Esophagus mucosa (tissue), 1 donor: ENCODE results near the gene KCNJ6. TPM values are rescaled to one million over a fixed set of nuclear protein-coding genes. Genes with fewer than 3 reads are reported as not detected.
"Not testable (repeated sequence)": the region's sequence is repeated elsewhere in the genome, so short reads cannot be mapped to it uniquely, and the experiment has no call there.

Experiments used
- ATAC-seq: fragments of 200-7000 bp; cut with Tn5 transposase; one replicate; pipeline ENCODE4 v1.9.1; 2020
- total RNA-seq: library from RNA; stranded (reverse); gene quantifications from one replicate; pipeline ENCODE4 v1.2.4, GENCODE V29; 2023
- donor health status: DM: yes; HTN: yes; CAD: no.

The KCNJ6 gene
- total RNA-seq, 1 donor from 2014 or later: not detected

- no peak for ATAC-seq
These were observed 242.3 kb downstream of the KCNJ6 start for GRCh38 chr21:37673801-37674575.

DNA sequence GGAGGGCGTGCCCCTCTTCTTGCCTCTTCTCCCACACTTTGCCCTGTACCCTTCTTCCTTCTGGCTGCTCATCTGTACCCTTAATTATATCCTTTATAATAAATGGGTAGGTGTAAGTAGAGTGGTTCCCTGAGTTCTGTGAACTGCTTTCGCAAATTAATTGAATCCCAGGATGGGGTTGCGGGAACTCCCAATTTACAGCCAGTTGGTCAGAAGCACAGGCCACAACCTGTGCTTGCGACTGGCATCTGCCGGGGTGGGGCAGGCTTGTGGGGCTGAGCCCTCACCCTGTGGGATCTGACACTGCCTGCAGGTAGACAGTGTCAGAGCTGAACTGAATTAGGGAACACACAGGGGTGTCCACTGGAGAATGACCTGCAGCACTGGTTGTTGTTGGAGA is 244.9 kb downstream of the KCNJ6 start:
- no peak for ATAC-seq

DNA sequence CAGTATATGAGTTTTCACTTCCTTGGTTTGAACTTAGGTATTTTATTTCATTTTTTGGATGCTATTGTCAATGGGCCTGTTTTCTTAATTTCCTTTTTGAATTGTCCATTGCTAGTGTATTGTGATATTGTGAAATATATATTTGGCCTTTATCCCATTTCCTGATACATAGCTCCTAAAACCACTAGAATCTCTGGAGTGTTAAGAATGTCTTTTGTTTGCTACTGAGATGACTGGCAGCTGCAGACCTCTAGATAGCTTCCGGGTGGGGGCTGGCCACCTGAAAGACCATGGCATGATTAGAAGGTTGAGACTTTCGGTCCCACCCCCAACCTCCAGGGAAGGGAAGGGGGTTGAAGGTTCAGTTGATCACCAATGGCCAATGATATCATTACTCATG is 245.4 kb downstream of the KCNJ6 start:
- ATAC-seq: no peak

GRCh38 chr21:37669249-37669648 is 247.0 kb downstream of the KCNJ6 start:
- no peak for ATAC-seq

DNA sequence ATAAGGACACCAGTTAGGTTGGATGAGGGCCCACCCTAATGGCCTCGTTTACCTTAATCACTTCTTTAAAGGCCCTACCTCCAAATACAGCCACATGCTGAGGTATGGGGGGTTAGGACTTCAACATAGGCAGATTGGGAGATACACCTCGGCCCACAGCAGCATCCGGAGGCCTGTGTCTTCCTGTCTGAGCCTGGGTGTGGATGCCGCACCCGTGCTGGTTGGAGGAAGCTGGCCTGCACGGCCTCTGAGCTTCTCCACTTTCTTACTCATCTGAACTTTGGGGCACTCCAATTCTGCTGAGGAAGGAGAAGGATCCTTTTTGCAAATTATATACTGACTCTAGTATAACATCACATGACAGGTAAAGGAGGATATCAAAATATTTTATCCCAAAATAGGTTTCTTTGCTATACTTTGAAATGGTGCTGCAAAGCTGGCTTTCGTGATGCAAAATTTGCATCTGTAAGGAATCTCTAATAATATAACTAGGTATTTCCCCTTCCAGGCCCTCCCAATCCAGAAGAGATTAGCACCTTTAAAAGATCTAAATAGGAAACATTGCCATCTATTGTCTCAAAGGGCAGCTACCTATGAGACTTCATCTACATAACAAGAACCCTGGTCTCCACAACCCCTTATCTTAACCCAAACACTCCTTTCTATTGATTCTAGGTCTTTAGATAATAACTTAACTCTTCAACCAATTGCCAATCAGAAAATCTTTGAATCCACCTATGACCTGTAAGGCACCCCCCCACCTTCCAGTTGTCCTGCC is 247.6 kb downstream of the KCNJ6 start:
- ATAC-seq: peak; percentile 27

- ATAC-seq: peak; percentile 36
These were observed 248.9 kb downstream of the KCNJ6 start for GRCh38 chr21:37667380-37667779.

GRCh38 chr21:37665230-37666024 is 250.8 kb downstream of the KCNJ6 start:
- peak; percentile 67 for ATAC-seq

- ATAC-seq: not testable (repeated sequence)
These were observed 254.0 kb downstream of the KCNJ6 start for GRCh38 chr21:37662227-37662626.

- no peak for ATAC-seq
These were observed 255.5 kb downstream of the KCNJ6 start for GRCh38 chr21:37660709-37661108.

DNA sequence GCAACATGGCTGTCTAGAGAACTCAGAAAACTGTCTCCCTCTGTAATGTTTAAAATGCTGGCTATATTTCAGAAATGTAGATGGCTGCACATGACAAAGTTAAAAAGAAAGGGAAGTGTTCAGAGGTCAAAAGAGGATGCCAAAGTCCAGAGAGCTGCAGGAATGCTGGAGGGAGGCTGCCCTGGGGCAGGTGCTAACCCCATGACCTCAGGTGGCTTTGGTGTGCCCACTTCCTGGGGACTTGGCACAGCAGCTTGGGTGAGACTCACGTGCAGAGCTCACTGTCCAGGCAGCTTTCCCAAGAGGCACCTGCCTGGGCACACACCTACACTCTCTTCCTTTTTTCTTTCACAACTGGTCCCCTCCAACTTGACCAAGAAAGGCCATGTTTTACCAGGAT is 256.4 kb downstream of the KCNJ6 start:
- no peak for ATAC-seq

- peak; percentile 73 for ATAC-seq
These were observed 257.3 kb downstream of the KCNJ6 start for GRCh38 chr21:37658817-37659458.

GRCh38 chr21:37658121-37658816 is 258.0 kb downstream of the KCNJ6 start:
- ATAC-seq: no peak

DNA sequence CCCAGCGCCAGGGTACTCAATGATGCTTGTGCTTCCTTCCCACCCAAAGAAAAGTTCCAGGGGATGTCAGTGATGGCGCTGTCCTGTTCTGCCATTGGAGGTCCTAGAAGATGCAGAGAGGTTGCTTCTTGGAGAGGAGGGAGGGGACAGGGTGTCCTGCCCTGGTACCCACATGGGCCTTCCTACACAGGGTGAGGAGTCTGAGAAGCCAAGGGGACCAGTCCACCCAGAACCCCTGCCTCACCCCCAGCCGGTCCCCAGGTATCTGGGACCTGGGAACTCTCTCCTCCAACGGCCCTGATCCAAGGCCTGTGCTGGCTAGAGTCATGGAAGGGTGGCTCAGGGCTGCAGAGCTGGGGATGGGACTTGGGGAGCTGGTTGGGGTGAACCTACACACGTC is 259.4 kb downstream of the KCNJ6 start:
- ATAC-seq: peak; percentile 27

GRCh38 chr21:37655611-37656300 is 260.5 kb downstream of the KCNJ6 start:
- no peak for ATAC-seq

DNA sequence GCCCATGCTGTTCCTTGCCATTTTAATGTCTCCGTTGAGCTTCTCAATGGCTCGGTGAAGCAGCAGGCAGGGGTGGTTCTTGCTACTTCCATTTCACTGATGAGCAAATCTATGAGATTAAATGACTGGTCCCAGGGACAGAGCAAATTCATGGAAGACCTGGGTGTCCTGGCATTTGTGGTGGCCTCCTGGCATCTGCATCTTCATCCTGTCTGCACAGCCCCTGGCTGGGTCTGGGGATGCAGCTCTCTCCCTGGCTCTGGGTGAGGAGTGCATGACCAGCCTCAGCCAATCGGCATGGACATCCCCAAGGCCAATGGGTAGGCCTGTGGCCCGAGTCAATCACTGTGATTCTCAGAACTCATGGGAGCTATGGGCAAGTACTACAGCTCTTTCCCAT is 261.7 kb downstream of the KCNJ6 start:
- ATAC-seq: no peak

- no peak for ATAC-seq
These were observed 263.1 kb downstream of the KCNJ6 start for GRCh38 chr21:37653201-37653600.

- peak; percentile 89 for ATAC-seq
These were observed 268.5 kb downstream of the KCNJ6 start for GRCh38 chr21:37647781-37648180.

DNA sequence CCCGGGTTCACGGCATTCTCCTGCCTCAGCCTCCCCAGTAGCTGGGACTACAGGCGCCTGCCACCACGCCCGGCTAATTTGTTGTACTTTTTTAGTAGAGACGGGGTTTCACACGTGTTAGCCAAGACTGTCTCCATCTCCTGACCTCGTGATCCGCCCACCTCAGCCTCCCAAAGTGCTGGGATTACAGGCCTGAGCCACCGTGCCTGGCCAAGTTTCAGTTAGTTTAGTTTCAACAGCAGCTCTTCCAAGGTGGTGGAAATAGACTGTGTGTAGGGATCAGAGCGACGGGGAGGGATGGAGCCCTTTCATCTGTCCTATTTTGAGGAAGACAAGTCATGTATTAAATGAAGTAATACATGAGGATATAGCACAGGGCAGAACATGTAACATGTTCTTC is 269.5 kb downstream of the KCNJ6 start:
- ATAC-seq: not testable (repeated sequence)

- ATAC-seq: no peak
These were observed 270.4 kb downstream of the KCNJ6 start for GRCh38 chr21:37645848-37646247.

DNA sequence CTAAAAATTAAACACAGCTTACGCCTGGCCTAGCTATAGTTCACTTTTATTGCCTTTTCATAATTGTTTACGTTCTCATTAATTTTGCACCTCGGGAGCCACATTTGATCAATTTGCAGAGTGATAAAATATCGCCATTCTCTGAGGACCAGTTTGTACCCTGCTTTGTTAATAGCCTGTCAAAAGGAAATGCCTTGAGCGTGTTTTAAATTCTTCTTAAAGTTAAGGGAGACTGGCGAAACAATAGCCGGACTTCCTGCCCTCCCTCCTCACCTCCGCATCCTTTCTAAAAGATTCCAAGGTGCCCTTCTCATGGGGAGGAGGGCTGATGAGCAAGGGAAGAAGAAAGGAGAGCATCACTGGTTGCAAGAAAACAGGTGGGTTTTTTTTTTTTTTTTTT is 271.6 kb downstream of the KCNJ6 start:
- no peak for ATAC-seq

DNA sequence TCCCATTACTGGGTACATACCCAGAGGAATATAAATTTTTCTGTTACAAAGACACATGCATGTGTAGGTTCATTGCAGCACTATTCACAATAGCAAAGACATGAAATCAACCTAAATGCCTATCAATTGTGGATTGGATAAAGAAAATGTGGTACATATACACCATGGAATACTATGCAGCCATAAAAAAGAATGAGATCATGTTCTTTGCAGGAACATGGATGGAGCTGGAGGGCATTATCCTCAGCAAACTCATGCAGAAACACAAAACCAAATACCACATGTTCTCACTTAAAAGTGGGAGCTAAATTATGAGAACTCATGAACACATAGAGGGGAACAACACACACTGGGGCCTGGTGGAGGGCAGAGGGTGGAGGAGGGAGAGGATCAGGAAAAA is 272.4 kb downstream of the KCNJ6 start:
- not testable (repeated sequence) for ATAC-seq
